ENCODE data around the gene ASTN1.

DNA sequence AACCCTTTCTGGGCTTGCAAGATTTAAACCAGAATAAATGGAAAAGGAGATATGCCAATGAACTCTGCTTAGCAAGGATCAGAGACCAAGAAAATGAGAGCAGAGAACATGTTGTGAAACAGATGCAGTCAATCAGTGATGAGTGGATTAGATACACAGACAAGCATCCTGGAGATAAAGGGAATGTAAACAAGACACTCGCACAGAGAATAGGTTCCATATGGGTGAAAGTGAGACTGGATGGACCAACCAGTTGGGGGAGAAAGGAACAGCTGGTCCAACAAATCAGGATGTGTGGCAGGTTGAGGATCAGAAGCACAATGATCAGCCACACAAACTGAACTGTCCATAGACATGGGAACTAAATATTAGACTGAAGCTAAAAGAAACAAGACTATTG lies 338.2 kb downstream of the ASTN1 start:
- TF ChIP-seq, protein P1, sequence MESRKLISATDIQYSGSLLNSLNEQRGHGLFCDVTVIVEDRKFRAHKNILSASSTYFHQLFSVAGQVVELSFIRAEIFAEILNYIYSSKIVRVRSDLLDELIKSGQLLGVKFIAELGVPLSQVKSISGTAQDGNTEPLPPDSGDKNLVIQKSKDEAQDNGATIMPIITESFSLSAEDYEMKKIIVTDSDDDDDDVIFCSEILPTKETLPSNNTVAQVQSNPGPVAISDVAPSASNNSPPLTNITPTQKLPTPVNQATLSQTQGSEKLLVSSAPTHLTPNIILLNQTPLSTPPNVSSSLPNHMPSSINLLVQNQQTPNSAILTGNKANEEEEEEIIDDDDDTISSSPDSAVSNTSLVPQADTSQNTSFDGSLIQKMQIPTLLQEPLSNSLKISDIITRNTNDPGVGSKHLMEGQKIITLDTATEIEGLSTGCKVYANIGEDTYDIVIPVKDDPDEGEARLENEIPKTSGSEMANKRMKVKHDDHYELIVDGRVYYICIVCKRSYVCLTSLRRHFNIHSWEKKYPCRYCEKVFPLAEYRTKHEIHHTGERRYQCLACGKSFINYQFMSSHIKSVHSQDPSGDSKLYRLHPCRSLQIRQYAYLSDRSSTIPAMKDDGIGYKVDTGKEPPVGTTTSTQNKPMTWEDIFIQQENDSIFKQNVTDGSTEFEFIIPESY (IDR thresholded peaks at IDR 0.05; ENCODE audit: extremely low read depth, insufficient replicate concordance, low read length), result no peak
- TF ChIP-seq POLR2A (IDR thresholded peaks at IDR 0.05; ENCODE audit: borderline replicate concordance, extremely low read depth, insufficient read depth, insufficient read length), result no peak
- TF ChIP-seq CTCF (IDR thresholded peaks at IDR 0.05 in 2 of 3, conservative IDR thresholded peaks at IDR 0.05 in 1 of 3; ENCODE audit: borderline replicate concordance in 1 of 3, insufficient read depth in 1 of 3, low read depth in 2 of 3, low read length in 2 of 3), result no peak
- TF ChIP-seq ELF1 (IDR thresholded peaks at IDR 0.05; ENCODE audit: borderline replicate concordance, low read depth), result no peak
- no peak for TF ChIP-seq JUND (IDR thresholded peaks at IDR 0.05)
- TF ChIP-seq RAD21 (IDR thresholded peaks at IDR 0.05; ENCODE audit: low read depth), result no peak
- TF ChIP-seq YY1 (IDR thresholded peaks at IDR 0.05; ENCODE audit: extremely low read depth, insufficient replicate concordance, low read depth, low read length), result no peak

Data from HCT116 (cell line).